ENCODE data around the gene INSC. TPM values are rescaled to one million over a fixed set of nuclear protein-coding genes. Genes with fewer than 3 reads are reported as not detected.

INSC gene
- total RNA-seq, 2 experiments from 2014 or later = 1.0 TPM

DNA sequence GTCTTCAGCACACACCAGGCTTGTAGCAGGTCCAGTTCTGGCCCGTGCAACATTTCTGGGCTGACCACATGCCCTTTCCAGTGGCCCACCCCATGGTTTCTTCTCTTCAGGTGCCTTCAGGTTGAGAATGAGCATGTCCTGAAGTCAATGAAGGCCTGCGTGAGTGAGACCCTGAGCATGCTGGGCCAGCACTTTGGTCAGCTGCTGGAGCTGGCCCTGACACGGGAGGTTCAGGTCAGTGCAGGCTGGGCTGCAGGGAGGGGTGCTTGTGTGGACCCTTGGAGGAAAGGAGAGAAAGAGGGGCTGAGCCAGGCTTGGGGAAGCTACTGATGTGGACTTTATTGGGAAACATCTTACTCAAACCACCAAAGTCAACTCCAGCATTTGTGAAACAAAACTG lies 63.5 kb downstream of the INSC start:
- Mint-ChIP-seq H3K9me3 (no peaks in the 10 kb centered on the region), H3K27me3 (ENCODE audit: low read depth) (peaks cover 2% of the 10 kb centered on the region), H3K36me3 (ENCODE audit: low read depth) (no peaks in the 10 kb centered on the region), H3K4me3 (no peak overlapping the region), H3K27ac (no peak overlapping the region), H3K4me1 (ENCODE audit: low read depth) (no peaks in the 10 kb centered on the region)
- CTCF ChIA-PET = no interaction called here
- intact Hi-C loops (cut with micrococcal nuclease) = no loop called here
- no peak for DNase-seq

DNA sequence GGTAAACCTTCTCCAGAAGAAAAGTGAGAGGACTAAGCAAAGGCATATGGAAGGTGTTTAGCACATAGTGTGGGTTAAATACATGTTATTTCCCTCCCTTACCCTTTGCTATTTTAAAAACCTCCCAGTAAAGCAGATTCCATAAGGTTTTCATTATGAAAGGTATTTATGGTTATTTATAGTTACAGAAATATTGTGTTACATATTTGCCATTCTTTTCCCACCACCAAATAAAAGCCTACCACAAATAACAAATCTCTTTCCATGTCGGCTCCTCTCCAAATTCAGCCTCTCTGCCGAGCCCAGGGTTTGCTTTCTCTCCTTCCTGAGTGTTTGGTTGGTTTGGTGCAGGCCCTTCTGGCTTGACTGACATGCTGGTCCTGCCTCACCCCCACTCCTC lies 64.4 kb downstream of the INSC start:
- CTCF ChIA-PET = no interaction called here
- H3K36me3 Mint-ChIP-seq (ENCODE audit: low read depth) = no peaks in the 10 kb centered on the region
- intact Hi-C loops (cut with micrococcal nuclease) = no loop called here
- no peak for DNase-seq
- H3K9me3 Mint-ChIP-seq = no peaks in the 10 kb centered on the region
- no peak overlapping the region for H3K27ac Mint-ChIP-seq
- peaks cover 2% of the 10 kb centered on the region for H3K27me3 Mint-ChIP-seq (ENCODE audit: low read depth)
- H3K4me3 Mint-ChIP-seq = no peak overlapping the region
- H3K4me1 Mint-ChIP-seq (ENCODE audit: low read depth) = no peaks in the 10 kb centered on the region

DNA sequence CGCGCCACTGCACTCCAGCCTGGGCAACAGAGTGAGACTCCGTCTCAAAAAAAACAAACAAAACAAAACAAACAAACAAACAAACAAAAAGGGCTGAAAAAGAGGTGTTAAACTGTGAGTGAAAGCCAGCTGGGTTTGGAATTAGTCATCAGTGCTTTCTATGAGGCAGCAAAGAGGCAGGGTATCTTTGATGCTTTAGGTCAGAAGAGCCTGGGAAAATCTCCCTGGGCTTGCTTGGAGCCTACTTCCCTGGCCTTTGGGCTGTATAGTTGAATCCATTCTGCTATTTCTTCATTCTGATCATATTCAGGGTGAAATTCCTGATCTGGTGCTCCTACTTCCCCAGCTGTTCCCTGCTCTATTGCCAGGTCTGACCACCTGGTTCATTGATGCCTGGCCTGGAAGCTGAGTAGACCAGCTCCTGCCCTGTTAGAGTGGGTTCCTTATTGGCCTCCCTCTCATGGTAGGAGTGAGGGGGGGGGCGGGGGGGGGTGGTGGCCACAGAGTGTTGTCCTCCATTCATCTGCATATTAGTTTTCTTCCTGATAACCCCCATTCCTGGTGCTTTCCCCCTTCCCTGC lies 65.6 kb downstream of the INSC start:
- no peak overlapping the region for H3K4me3 Mint-ChIP-seq
- no peak overlapping the region for H3K27ac Mint-ChIP-seq
- H3K9me3 Mint-ChIP-seq = no peaks in the 10 kb centered on the region
- H3K4me1 Mint-ChIP-seq (ENCODE audit: low read depth) = no peaks in the 10 kb centered on the region
- no peaks in the 10 kb centered on the region for H3K36me3 Mint-ChIP-seq (ENCODE audit: low read depth)
- peaks cover 2% of the 10 kb centered on the region for H3K27me3 Mint-ChIP-seq (ENCODE audit: low read depth)
- DNase-seq = peak; percentile 7
- intact Hi-C loops (cut with micrococcal nuclease) = no loop called here
- CTCF ChIA-PET = interaction anchor here (2.1 kb wide), 1 partner anchor 10 kb away, joined by 4 read pairs; no protein-coding TSS in a partner anchor

DNA sequence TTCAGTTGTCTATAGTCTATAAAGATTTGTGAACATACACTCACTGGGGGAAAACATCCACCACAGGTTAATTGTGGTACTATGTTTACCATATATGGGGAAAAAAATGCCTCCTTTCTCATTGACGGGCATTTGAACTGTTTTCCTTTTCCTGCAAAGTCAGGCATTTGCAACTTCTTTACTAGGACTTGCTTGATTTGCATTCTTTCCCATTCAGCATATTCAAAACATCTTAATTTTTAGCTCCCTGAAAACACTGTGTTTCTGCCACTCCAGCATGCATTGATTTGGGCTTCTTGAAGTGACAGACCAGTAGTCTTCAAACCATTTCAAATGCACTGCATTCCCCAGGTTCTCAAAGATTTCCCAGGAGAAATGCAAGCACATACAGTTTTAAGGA lies 67.6 kb downstream of the INSC start:
- no peaks in the 10 kb centered on the region for H3K9me3 Mint-ChIP-seq
- CTCF ChIA-PET = interaction anchor here (2.1 kb wide), 1 partner anchor 8 kb away, joined by 4 read pairs; no protein-coding TSS in a partner anchor
- intact Hi-C loops (cut with micrococcal nuclease) = no loop called here
- H3K27me3 Mint-ChIP-seq (ENCODE audit: low read depth) = no peaks in the 10 kb centered on the region
- H3K4me1 Mint-ChIP-seq (ENCODE audit: low read depth) = no peaks in the 10 kb centered on the region
- no peaks in the 10 kb centered on the region for H3K36me3 Mint-ChIP-seq (ENCODE audit: low read depth)
- no peak for DNase-seq
- no peak overlapping the region for H3K27ac Mint-ChIP-seq
- no peak overlapping the region for H3K4me3 Mint-ChIP-seq

DNA sequence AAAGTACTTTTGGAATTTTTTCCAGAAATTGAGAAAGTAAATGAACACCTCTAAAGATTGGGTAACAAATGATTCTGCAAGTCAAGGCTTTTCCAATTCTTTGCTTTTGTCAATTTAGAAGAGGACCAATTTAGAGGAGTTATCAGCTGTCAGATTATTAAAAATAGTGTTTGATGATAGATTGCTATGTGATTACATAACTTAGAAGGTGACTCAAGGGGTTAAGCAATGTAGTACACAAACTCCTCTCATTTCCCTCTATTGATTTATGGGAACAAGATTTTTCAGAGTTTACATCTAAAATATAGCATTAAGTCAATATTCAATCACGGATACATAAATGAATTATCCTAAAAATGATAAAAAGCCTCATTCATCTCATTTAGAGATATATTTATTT lies 70.3 kb downstream of the INSC start:
- DNase-seq = no peak
- CTCF ChIA-PET = no interaction called here
- Mint-ChIP-seq H3K4me3 (no peak overlapping the region), H3K9me3 (no peaks in the 10 kb centered on the region), H3K4me1 (ENCODE audit: low read depth) (no peaks in the 10 kb centered on the region), H3K27ac (no peak overlapping the region), H3K36me3 (ENCODE audit: low read depth) (no peaks in the 10 kb centered on the region), H3K27me3 (ENCODE audit: low read depth) (no peaks in the 10 kb centered on the region)
- intact Hi-C loops (cut with micrococcal nuclease) = no loop called here

DNA sequence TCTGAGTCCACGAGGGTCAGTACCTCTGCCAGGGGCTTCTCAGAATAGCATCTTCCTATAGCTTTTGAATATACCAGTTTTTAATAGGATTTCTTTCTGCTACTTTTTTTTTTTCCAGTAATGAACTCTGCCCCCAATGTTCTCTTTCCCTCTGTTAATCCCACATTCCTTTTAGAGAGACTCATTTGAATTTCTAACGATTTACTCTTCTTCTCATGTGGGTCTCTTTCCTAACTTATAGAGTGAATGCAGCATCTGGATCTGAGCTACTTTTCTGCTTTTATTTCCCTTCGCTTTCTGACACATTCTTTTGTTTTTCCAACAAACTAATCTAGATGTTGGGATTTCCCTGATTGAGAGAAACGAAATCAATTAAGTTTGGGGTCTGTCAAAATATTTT lies 71.4 kb downstream of the INSC start:
- Mint-ChIP-seq H3K27ac (no peak overlapping the region), H3K4me1 (ENCODE audit: low read depth) (no peaks in the 10 kb centered on the region), H3K36me3 (ENCODE audit: low read depth) (no peaks in the 10 kb centered on the region), H3K4me3 (no peak overlapping the region), H3K9me3 (no peaks in the 10 kb centered on the region), H3K27me3 (ENCODE audit: low read depth) (no peaks in the 10 kb centered on the region)
- DNase-seq = no peak
- intact Hi-C loops (cut with micrococcal nuclease) = no loop called here
- CTCF ChIA-PET = interaction anchor here (0.7 kb wide), 2 partner anchors 29 to 1268 kb away, joined by 3 to 4 read pairs; no protein-coding TSS in a partner anchor

DNA sequence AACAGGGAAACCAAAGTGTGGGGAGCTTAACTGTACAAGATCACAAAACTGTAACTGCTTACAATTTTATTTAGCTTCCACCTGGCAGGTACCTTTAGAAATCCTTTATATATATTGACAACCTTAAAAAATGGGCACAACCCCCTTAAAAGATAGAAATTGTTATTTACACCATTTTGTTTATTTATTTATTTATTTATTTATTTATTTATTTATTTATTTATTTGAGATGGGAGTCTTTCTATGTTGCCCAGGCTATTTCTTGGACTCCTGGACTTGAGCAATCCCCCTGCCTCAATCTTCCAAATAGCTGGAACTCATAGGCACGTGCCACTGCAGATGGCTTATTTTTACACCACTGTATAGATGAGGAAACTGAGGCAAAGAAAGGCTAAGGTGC lies 74.5 kb downstream of the INSC start:
- no peaks in the 10 kb centered on the region for H3K27me3 Mint-ChIP-seq (ENCODE audit: low read depth)
- intact Hi-C loops (cut with micrococcal nuclease) = no loop called here
- no peak overlapping the region for H3K4me3 Mint-ChIP-seq
- H3K27ac Mint-ChIP-seq = no peak overlapping the region
- DNase-seq = no peak
- CTCF ChIA-PET = no interaction called here
- H3K9me3 Mint-ChIP-seq = no peaks in the 10 kb centered on the region
- no peaks in the 10 kb centered on the region for H3K4me1 Mint-ChIP-seq (ENCODE audit: low read depth)
- no peaks in the 10 kb centered on the region for H3K36me3 Mint-ChIP-seq (ENCODE audit: low read depth)

DNA sequence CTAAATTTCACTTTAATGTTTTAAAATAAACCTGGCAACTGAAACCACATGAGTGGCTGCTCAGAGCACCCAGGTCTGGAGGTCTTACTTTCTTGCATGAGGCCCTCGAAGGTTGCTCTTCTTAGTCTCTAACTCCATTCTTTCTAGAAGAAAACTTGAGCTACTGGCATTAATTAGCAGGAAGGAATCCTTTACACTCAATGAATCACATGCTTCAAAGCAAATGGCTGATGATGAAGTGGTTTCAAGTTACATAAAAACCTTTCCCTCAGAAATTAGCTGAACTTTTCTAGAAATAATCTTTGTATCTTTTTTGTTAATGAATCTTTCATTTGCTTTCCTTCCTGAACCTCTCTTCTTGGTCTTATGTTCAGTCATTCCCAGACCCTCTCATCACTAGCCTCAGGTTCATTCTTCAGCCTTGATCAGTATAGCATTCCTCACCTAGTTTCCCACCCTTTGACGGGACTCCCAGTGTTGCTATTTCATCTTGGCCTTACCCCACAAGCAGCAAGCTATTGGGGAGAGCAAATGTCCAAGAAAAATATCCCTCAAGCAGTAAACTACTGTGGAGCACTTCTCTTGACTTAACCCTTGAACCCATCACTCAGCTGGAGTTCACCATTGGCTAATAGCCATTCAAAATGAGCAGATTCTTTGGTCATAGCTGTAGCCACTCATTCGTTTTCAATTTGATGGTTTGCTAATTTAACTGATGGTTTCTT lies 75.1 kb downstream of the INSC start:
- no peaks in the 10 kb centered on the region for H3K27me3 Mint-ChIP-seq (ENCODE audit: low read depth)
- no peaks in the 10 kb centered on the region for H3K36me3 Mint-ChIP-seq (ENCODE audit: low read depth)
- CTCF ChIA-PET = interaction anchor here (0.7 to 2.0 kb wide), 2 partner anchors 8 to 183 kb away, joined by 3 to 4 read pairs; no protein-coding TSS in a partner anchor
- no peak overlapping the region for H3K27ac Mint-ChIP-seq
- no peak overlapping the region for H3K4me3 Mint-ChIP-seq
- H3K4me1 Mint-ChIP-seq (ENCODE audit: low read depth) = no peaks in the 10 kb centered on the region
- intact Hi-C loops (cut with micrococcal nuclease) = no loop called here
- no peak for DNase-seq
- no peaks in the 10 kb centered on the region for H3K9me3 Mint-ChIP-seq

DNA sequence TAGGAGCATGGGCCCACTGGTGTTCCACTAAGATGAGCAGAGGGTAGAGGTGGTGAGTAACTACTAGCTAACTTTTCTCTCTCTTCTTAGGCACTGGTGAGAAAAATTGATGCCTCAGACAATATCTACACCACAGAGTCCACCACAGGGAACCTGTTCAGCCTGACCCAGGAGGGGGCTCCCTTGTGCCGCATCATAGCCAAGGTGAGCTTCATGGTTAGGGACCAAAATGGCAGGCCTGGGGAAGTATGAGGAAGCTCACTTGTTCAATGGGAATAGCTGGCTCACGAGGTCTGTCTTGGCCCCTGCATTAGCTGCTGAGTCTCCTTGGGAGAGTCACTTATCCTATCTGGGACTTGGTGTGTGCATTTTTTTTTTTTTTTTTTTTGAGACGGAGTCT lies 75.9 kb downstream of the INSC start:
- H3K9me3 Mint-ChIP-seq = no peaks in the 10 kb centered on the region
- H3K4me3 Mint-ChIP-seq = no peak overlapping the region
- intact Hi-C loops (cut with micrococcal nuclease) = no loop called here
- CTCF ChIA-PET = interaction anchor here (0.7 to 2.0 kb wide), 3 partner anchors 9 to 184 kb away, joined by 3 to 4 read pairs (median 3); no protein-coding TSS in a partner anchor
- DNase-seq = no peak
- no peaks in the 10 kb centered on the region for H3K27me3 Mint-ChIP-seq (ENCODE audit: low read depth)
- H3K27ac Mint-ChIP-seq = no peak overlapping the region
- H3K36me3 Mint-ChIP-seq (ENCODE audit: low read depth) = no peaks in the 10 kb centered on the region
- no peaks in the 10 kb centered on the region for H3K4me1 Mint-ChIP-seq (ENCODE audit: low read depth)

DNA sequence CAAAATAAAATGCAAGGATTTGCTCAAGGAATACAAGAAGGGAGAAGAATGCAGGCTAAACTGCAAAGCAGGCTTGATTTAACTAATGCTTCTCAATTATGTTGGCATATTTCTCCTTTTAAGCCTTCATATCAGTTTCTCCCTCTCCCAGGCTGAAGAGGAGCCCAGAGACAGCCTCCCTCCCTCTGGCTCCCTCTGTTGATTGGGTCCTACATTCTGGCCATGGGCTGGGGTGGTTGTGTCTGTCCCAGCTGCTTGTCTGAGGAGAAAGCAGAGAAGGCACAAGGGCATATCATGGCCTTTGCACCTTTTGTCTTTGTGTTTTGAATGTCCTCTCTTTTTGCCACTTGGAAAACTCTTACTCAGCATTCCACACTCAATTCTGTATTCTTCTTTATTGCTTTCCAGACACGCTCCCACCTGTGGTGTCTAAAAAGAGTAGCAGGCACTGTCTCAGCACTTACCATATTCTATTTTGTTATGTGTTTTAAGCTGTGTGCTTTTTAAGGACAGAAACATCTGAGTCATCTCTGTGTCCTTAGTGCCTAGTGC lies 77.4 kb downstream of the INSC start:
- no peak overlapping the region for H3K27ac Mint-ChIP-seq
- H3K27me3 Mint-ChIP-seq (ENCODE audit: low read depth) = no peaks in the 10 kb centered on the region
- no peaks in the 10 kb centered on the region for H3K9me3 Mint-ChIP-seq
- intact Hi-C loops (cut with micrococcal nuclease) = no loop called here
- no peaks in the 10 kb centered on the region for H3K36me3 Mint-ChIP-seq (ENCODE audit: low read depth)
- DNase-seq = no peak
- no peak overlapping the region for H3K4me3 Mint-ChIP-seq
- CTCF ChIA-PET = no interaction called here
- no peaks in the 10 kb centered on the region for H3K4me1 Mint-ChIP-seq (ENCODE audit: low read depth)

DNA sequence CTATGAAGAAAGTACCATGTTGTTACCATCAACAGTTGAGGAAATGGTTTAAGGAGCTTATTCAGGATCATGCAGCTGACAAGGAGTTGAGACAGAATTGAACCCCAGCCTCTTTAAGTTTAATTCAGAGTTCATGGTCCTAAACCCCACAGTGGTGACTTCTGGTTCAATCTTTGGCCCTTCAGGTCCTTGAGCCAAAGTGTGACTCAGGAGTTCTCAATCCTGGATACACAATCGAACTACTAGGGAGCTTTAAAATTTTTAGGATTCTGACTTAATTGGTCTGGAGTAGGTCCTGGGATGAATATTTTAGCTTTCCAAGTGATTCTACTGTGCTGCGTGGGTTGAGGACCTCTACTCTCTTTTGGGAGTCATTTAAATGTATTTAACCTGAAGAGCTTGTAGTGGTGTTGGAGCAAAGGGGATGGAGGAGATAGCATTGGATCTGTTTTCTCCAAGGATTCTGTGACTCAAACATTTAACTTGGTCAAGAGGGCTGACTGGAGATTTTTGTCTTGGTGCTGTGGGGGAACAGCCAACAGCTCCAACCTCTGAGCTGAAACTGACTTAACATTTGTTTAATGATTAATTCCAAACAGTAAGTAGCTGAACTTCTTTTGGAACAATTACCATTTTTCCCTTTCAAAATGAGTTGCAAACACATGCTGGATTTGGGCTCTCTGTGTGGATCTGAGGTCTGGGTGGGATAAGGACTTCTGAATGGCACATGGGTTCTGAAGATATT lies 80.1 kb downstream of the INSC start:
- no peaks in the 10 kb centered on the region for H3K27me3 Mint-ChIP-seq (ENCODE audit: low read depth)
- H3K36me3 Mint-ChIP-seq (ENCODE audit: low read depth) = no peaks in the 10 kb centered on the region
- CTCF ChIA-PET = interaction anchor here (1.0 to 1.5 kb wide), 4 partner anchors 11 to 94 kb away, joined by 3 to 10 read pairs (median 6); no protein-coding TSS in a partner anchor
- H3K9me3 Mint-ChIP-seq = no peaks in the 10 kb centered on the region
- intact Hi-C loops (cut with micrococcal nuclease) = no loop called here
- DNase-seq = no peak
- H3K4me3 Mint-ChIP-seq = no peak overlapping the region
- no peaks in the 10 kb centered on the region for H3K4me1 Mint-ChIP-seq (ENCODE audit: low read depth)
- H3K27ac Mint-ChIP-seq = no peak overlapping the region

DNA sequence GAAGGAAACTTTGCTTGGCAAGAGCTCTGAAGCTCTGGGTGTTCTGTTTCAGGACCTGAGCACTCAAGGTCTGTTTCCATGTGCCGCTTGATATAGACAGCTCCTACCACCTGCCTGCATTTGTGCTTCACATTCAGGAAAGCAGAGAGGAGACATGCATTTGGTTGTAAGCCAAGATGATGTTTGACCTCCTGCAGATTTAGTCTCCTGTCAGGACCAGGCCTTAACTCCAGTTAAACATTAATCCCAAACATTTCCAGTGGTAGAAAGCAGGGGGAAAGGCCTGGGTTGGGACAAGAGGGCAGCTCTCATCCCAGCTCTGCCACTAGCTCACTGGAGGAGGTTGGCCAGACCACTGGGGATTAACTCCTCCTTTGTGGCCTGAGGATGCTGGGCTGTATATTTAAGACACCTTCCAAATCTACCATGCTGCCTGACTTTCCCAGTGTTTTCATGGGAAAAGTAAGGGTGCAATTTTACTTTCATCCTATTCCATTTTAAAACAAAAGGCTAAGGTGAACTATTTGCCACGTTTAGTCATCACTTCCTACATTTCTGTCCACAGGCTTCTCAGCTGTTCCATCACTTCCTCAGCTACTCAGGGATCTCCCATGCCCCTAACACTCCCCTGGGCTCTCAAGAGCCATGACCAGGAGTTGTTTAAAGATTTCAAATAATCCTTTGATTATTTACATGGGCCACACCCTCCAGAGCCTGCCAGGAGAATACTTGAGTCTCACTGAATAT lies 80.9 kb downstream of the INSC start:
- Mint-ChIP-seq H3K36me3 (ENCODE audit: low read depth) (no peaks in the 10 kb centered on the region), H3K27ac (no peak overlapping the region), H3K9me3 (no peaks in the 10 kb centered on the region), H3K4me3 (no peak overlapping the region), H3K27me3 (ENCODE audit: low read depth) (no peaks in the 10 kb centered on the region), H3K4me1 (ENCODE audit: low read depth) (no peaks in the 10 kb centered on the region)
- intact Hi-C loops (cut with micrococcal nuclease) = no loop called here
- CTCF ChIA-PET = interaction anchor here (1.1 to 2.3 kb wide), 5 partner anchors 12 to 95 kb away, joined by 3 to 10 read pairs (median 8); no protein-coding TSS in a partner anchor
- no peak for DNase-seq

Measured in activated naive CD4-positive, alpha-beta T cell treated with anti-CD3 and anti-CD28 coated beads for 36 hours (primary cell).